GM18873 (cell line): Measurements from ENCODE around the gene UFD1.

Source experiments
- ATAC-seq: cut with Tn5 transposase; IDR thresholded peaks from one replicate; pipeline ENCODE4 v1.9.1; 2021; ENCODE audit warnings: mild to moderate bottlenecking, moderate library complexity, moderate number of reproducible peaks; ENCODE audit not compliant: unreplicated experiment, low FRiP score

Gene UFD1

GRCh38 chr22:19431649-19432132 lies 47.3 kb downstream of the UFD1 start, which contains the start of gene HIRA:
Gene HIRA, minus strand, starts transcription at chr22:19431733. Its CDS starts 257 bp downstream, at chr22:19431476.
- peak; percentile 37 for ATAC-seq

GRCh38 chr22:19430890-19431541 lies 48.0 kb downstream of the UFD1 start:
- no peak for ATAC-seq

GRCh38 chr22:19429950-19430889 lies 48.8 kb downstream of the UFD1 start:
- no peak for ATAC-seq

- no peak for ATAC-seq
Observed at GRCh38 chr22:19424186-19424500, 54.9 kb downstream of the UFD1 start.

- ATAC-seq = no peak
Observed at GRCh38 chr22:19422440-19423301, 56.3 kb downstream of the UFD1 start.

GRCh38 chr22:19420321-19420720 lies 58.7 kb downstream of the UFD1 start:
- no peak for ATAC-seq

- no peak for ATAC-seq
Observed at GRCh38 chr22:19419464-19420178, 59.4 kb downstream of the UFD1 start.

- ATAC-seq = no peak
Observed at GRCh38 chr22:19419086-19419463, 59.9 kb downstream of the UFD1 start.

GRCh38 chr22:19412923-19413322 lies 66.1 kb downstream of the UFD1 start:
- no peak for ATAC-seq

- no peak for ATAC-seq
Observed at GRCh38 chr22:19412478-19412877, 66.5 kb downstream of the UFD1 start.

- ATAC-seq = no peak
Observed at GRCh38 chr22:19411690-19412045, 67.3 kb downstream of the UFD1 start.

GRCh38 chr22:19410941-19411689 lies 67.9 kb downstream of the UFD1 start:
- ATAC-seq = no peak

- no peak for ATAC-seq
Observed at GRCh38 chr22:19407649-19408606, 71.1 kb downstream of the UFD1 start.

- no peak for ATAC-seq
Observed at GRCh38 chr22:19406846-19407245, 72.1 kb downstream of the UFD1 start.

- no peak for ATAC-seq
Observed at GRCh38 chr22:19406281-19406811, 72.6 kb downstream of the UFD1 start.

GRCh38 chr22:19405652-19406051 lies 73.3 kb downstream of the UFD1 start:
- no peak for ATAC-seq

- ATAC-seq = no peak
Observed at GRCh38 chr22:19405133-19405532, 73.9 kb downstream of the UFD1 start.

- no peak for ATAC-seq
Observed at GRCh38 chr22:19404676-19405075, 74.3 kb downstream of the UFD1 start.
